OCI-LY1 (cell line): Measurements from ENCODE around the gene CSRNP2.

ENCODE experiments used
- H2AFZ ChIP-seq: fragments of 200-600 bp; sonication (generic), shearing (Covaris generic); 2 replicates; pipeline ENCODE4 v1.6.0; 2014; ENCODE audit warnings: antibody characterized with exemption, mild to moderate bottlenecking, low read length
- H3F3A ChIP-seq: fragments of 200-600 bp; sonication (generic), shearing (Covaris generic); 2 replicates; pipeline ENCODE4 v1.6.0; 2014; ENCODE audit warnings: mild to moderate bottlenecking, antibody characterized with exemption, low read length, moderate library complexity; ENCODE audit not compliant: insufficient read depth
- H3K27ac ChIP-seq: fragments of 200-600 bp; sonication (generic); 2 replicates; pipeline ENCODE4 v1.5.1; 2014; ENCODE audit warnings: low read length, mixed run types, mild to moderate bottlenecking, low read depth; ENCODE audit not compliant: poor library complexity, severe bottlenecking
- H3K27me3 ChIP-seq: fragments of 200-600 bp; sonication (generic); 2 replicates; pipeline ENCODE4 v1.6.0; 2014; ENCODE audit warnings: antibody characterized with exemption, mild to moderate bottlenecking, low read length, moderate library complexity; ENCODE audit not compliant: insufficient read depth
- H3K36me3 ChIP-seq: fragments of 200-600 bp; sonication (generic); 2 replicates; pipeline ENCODE4 v1.6.1; 2014; ENCODE audit warnings: mild to moderate bottlenecking, antibody characterized with exemption, low read length, moderate library complexity, mixed read lengths; ENCODE audit not compliant: insufficient read depth
- H3K4me1 ChIP-seq: fragments of 200-600 bp; sonication (generic); 2 replicates; pipeline ENCODE4 v1.5.1; 2014; ENCODE audit warnings: mild to moderate bottlenecking, low read length, moderate library complexity; ENCODE audit not compliant: insufficient read depth, severe bottlenecking
- H3K4me2 ChIP-seq: fragments of 200-600 bp; sonication (generic), shearing (Covaris generic); 2 replicates; pipeline ENCODE4 v1.6.1; 2014; ENCODE audit warnings: low read length
- H3K4me3 ChIP-seq: fragments of 200-600 bp; sonication (generic); 2 replicates; pipeline ENCODE4 v1.5.1; 2014; ENCODE audit warnings: low read length, low read depth, mild to moderate bottlenecking, mixed read lengths; ENCODE audit not compliant: poor library complexity, severe bottlenecking
- H3K79me2 ChIP-seq: fragments of 200-600 bp; shearing (Covaris generic); 2 replicates; pipeline ENCODE4 v1.6.1; 2016; ENCODE audit warnings: mixed run types, low read length, mixed read lengths; ENCODE audit not compliant: insufficient read depth
- H3K9ac ChIP-seq: fragments of 200-600 bp; sonication (generic), shearing (Covaris generic); 2 replicates; pipeline ENCODE4 v1.6.1; 2014; ENCODE audit warnings: mild to moderate bottlenecking, low read length, mixed read lengths
- H3K9me2 ChIP-seq: fragments of 200-600 bp; sonication (generic), shearing (Covaris generic); 2 replicates; pipeline ENCODE4 v1.6.1; 2014; ENCODE audit warnings: low read depth, mild to moderate bottlenecking, low read length, mixed read lengths
- H3K9me3 ChIP-seq: fragments of 200-600 bp; shearing (Covaris generic); 2 replicates; pipeline ENCODE4 v1.6.1; 2014; ENCODE audit warnings: low read length, mixed read lengths
- H4K20me1 ChIP-seq: fragments of 200-600 bp; sonication (generic), shearing (Covaris generic); 2 replicates; pipeline ENCODE4 v1.6.0; 2016; ENCODE audit warnings: mild to moderate bottlenecking, low read length; ENCODE audit not compliant: insufficient read depth
- EZH2 ChIP-seq: fragments of 200-600 bp; sonication (generic), shearing (Covaris generic); IDR thresholded peaks from 2 replicates; pipeline ENCODE4 v1.8.0; 2017; ENCODE audit warnings: borderline replicate concordance, mixed run types, mild to moderate bottlenecking, antibody characterized with exemption, low read length, moderate library complexity, mixed read lengths
- TF ChIP-seq, protein P1 (sequence below): fragments of 200-600 bp; sonication (generic), shearing (Covaris generic); IDR thresholded peaks from 2 replicates; pipeline ENCODE4 v1.5.1; 2017; ENCODE audit warnings: mild to moderate bottlenecking, antibody characterized with exemption, low read length, moderate library complexity, mixed read lengths

The CSRNP2 gene

DNA sequence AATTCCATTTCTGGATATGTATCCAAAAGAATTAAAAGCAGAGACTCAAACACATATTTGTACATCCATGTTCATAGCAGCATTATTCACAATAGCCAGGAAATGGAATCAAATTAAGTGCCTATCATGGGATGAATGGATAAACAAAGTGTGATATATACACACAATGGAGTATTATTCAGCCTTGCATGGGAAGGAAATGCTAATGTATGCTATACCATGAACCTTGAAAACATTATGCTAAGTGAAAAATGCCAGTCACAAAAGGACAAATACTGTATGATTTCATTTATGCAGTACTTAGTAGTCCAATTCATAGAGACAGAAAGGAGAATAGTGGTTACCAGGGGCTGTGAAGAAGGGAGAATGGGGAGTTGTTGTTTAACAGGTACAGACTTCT lies 32.1 kb upstream of the CSRNP2 start:
- Histone ChIP-seq H3K4me2 (no peak overlapping the region), H3K9me3 (no peaks in the 10 kb centered on the region), H3K4me1 (no peaks in the 10 kb centered on the region), H3F3A (no peaks in the 10 kb centered on the region), H3K4me3 (no peak overlapping the region), H3K9me2 (no peaks in the 10 kb centered on the region), H3K36me3 (no peaks in the 10 kb centered on the region), H3K79me2 (no peaks in the 10 kb centered on the region), H3K27ac (no peak overlapping the region), H3K27me3 (no peaks in the 10 kb centered on the region), H4K20me1 (no peaks in the 10 kb centered on the region), H3K9ac (no peak overlapping the region), H2AFZ (no peak overlapping the region)
- no peak for TF ChIP-seq EZH2

- no peaks in the 10 kb centered on the region for H4K20me1 ChIP-seq
- no peak for TF ChIP-seq EZH2
- TF ChIP-seq, protein P1, sequence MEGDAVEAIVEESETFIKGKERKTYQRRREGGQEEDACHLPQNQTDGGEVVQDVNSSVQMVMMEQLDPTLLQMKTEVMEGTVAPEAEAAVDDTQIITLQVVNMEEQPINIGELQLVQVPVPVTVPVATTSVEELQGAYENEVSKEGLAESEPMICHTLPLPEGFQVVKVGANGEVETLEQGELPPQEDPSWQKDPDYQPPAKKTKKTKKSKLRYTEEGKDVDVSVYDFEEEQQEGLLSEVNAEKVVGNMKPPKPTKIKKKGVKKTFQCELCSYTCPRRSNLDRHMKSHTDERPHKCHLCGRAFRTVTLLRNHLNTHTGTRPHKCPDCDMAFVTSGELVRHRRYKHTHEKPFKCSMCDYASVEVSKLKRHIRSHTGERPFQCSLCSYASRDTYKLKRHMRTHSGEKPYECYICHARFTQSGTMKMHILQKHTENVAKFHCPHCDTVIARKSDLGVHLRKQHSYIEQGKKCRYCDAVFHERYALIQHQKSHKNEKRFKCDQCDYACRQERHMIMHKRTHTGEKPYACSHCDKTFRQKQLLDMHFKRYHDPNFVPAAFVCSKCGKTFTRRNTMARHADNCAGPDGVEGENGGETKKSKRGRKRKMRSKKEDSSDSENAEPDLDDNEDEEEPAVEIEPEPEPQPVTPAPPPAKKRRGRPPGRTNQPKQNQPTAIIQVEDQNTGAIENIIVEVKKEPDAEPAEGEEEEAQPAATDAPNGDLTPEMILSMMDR, result no peak
- H3K27ac ChIP-seq, result no peak overlapping the region
- no peaks in the 10 kb centered on the region for H3F3A ChIP-seq
- no peaks in the 10 kb centered on the region for H3K79me2 ChIP-seq
- no peak overlapping the region for H3K4me3 ChIP-seq
- no peaks in the 10 kb centered on the region for H3K9me2 ChIP-seq
- no peaks in the 10 kb centered on the region for H3K27me3 ChIP-seq
- H3K36me3 ChIP-seq, result no peaks in the 10 kb centered on the region
- H3K9me3 ChIP-seq, result no peaks in the 10 kb centered on the region
- H3K4me1 ChIP-seq, result no peaks in the 10 kb centered on the region
- H2AFZ ChIP-seq, result no peak overlapping the region
- no peak overlapping the region for H3K9ac ChIP-seq
- H3K4me2 ChIP-seq, result no peak overlapping the region
Measured at GRCh38 chr12:51108136-51108535, 24.7 kb upstream of the CSRNP2 start.

- Histone ChIP-seq H4K20me1 (no peaks in the 10 kb centered on the region), H3K4me3 (no peak overlapping the region), H3K36me3 (no peaks in the 10 kb centered on the region), H3K9me3 (no peaks in the 10 kb centered on the region), H3K4me1 (no peaks in the 10 kb centered on the region), H3K27me3 (no peaks in the 10 kb centered on the region), H3K4me2 (no peak overlapping the region), H2AFZ (no peak overlapping the region), H3F3A (no peaks in the 10 kb centered on the region), H3K9ac (no peak overlapping the region), H3K79me2 (no peaks in the 10 kb centered on the region), H3K9me2 (no peaks in the 10 kb centered on the region), H3K27ac (no peak overlapping the region)
- TF ChIP-seq EZH2, result no peak
- TF ChIP-seq, protein P1, result no peak
Measured at GRCh38 chr12:51103977-51104376, 20.6 kb upstream of the CSRNP2 start.

DNA sequence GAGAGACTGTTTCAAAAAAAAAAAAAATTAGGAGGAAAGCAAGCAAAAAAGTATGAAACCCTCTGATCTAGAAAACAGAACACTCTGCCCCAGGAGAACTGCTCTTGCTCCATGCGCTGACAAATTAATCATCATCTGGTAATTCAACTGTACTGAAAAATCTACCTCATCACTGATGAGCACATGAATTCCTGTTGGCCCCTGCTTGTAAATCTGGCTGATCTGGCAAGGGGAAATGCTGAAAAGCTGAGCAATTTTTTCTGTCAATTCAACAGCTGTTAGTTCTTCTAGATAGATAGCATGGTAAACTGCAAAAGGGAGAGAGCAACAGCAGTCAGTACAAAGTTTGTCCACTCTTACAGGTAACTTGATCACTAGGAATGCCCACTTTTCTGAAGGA lies 15.2 kb upstream of the CSRNP2 start:
- Histone ChIP-seq H3K9me2 (no peaks in the 10 kb centered on the region), H3K4me1 (no peaks in the 10 kb centered on the region), H3K36me3 (no peaks in the 10 kb centered on the region), H4K20me1 (no peaks in the 10 kb centered on the region), H3K27ac (no peak overlapping the region), H3K9ac (no peak overlapping the region), H3K79me2 (no peaks in the 10 kb centered on the region), H3F3A (no peaks in the 10 kb centered on the region), H3K4me2 (no peak overlapping the region), H3K4me3 (no peak overlapping the region), H3K9me3 (no peaks in the 10 kb centered on the region), H2AFZ (no peak overlapping the region), H3K27me3 (no peaks in the 10 kb centered on the region)
- TF ChIP-seq, protein P1, result no peak
- no peak for TF ChIP-seq EZH2
